Right hindlimb (tissue), 1 donor: ENCODE results near the gene UGP2.
"Not testable (repeated sequence)": the region's sequence is repeated elsewhere in the genome, so short reads cannot be mapped to it uniquely, and the experiment has no call there.

Experiments used
- DNase-seq: peaks from one replicate; pipeline ENCODE4 v3.0.0-alpha.2; 2018

Gene UGP2

DNA sequence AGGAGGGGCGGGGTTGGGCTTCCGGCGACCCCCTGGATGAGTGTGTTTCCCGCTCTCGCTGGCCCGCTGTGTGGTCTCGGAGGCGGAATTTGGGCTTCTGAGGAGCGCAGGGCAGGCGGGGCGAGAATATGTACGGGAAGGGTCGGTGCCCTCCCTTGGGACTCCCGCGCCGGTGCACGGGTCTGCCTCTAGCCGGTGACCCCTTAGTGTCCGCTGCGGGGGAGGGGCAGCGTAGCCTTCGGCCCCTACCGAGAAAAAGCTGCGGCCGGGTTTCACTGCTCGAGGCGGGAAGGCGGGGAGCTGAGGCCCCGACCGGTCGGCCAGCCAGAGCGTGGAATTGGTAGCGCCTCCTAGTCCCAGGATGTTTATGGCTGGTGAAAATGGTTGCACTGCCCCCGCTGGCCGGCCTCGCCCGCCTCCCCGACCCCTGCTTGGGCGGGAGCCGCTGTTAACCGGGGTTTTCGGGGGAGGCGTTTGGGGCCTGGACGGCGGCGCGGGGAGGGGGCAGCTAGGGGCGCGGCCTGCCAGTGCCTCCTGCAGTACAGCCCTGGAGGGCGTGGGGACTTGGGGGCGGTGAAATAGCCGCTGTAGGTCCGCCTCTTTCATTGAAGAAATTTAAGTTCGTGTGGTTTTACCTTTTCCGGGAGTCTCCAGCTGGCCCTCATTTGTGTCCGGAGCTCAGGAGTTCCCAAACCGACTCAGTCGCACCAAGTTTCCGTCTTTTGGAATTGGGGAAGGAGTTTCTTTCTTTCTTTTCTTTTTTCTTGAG is at the start of gene UGP2:
TSS of gene UGP2 (plus strand) at position 643 of the 769 bp plus-strand sequence. CDS start 290 bp downstream, outside the sequence.
- DNase-seq: peak; percentile 97

DNA sequence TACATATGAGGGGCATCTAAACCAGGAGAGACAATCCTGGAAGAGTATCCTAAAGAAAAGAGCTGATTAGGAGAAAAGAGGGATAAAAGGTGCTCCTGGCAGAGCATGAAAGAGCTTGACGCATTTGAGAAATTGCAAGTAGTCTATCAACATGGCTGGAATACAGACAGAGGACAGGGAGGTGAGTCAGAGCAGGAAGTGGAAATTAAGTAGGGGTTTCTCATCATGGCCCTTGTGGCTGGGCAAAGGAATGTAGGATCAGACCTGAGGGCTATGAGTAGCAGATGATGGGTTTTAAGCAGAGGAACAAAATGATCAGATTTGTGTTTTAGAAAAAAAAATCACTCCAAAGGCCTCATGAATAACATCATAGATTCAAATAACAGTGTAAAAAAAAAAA is 49.2 kb upstream of the UGP2 start:
- DNase-seq: no peak

DNA sequence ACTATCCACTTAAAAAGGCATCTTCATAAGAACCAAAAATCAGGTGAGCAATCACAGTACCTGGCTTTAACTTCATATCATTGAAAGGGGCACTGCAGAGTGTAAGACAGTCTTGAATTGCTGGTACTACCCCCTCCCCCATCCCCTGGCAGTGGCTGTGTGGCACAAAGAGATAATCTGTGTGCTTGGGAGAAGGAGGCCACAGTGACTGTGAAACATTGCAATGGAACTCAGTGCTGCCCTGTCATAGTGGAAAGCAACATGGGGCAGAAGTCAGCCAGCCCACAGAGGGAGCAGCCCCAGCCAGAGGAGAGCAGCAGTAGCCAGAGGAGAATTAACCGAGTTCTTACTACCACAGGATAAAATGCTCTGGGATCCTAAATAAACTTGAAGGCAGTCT is 45.3 kb upstream of the UGP2 start:
- no peak for DNase-seq

GRCh38 chr2:63796796-63797195 is 44.9 kb upstream of the UGP2 start:
- no peak for DNase-seq

GRCh38 chr2:63801455-63801854 is 40.2 kb upstream of the UGP2 start:
- no peak for DNase-seq

DNA sequence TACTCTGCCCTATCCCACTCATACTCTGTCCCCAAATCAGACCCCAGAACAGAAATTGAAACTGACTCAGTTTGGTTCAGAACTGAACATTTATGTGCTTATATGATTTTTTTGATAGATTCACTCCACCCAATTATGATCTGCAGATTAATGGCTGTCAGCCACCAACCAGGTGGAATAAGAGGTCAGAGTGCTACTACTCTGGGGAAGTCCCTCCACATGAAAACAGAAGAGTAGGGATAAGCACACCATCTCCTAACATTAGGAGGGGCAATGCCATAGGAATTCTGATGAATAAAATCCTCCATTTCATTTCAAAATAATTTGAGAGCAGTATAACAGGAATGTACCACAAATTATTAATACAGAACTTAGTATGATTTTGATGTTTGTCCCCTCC is 36.3 kb upstream of the UGP2 start:
- DNase-seq: no peak

- not testable (repeated sequence) for DNase-seq
Observed at GRCh38 chr2:63808036-63808435, 33.7 kb upstream of the UGP2 start.

GRCh38 chr2:63808911-63809310 is 32.8 kb upstream of the UGP2 start:
- not testable (repeated sequence) for DNase-seq

DNA sequence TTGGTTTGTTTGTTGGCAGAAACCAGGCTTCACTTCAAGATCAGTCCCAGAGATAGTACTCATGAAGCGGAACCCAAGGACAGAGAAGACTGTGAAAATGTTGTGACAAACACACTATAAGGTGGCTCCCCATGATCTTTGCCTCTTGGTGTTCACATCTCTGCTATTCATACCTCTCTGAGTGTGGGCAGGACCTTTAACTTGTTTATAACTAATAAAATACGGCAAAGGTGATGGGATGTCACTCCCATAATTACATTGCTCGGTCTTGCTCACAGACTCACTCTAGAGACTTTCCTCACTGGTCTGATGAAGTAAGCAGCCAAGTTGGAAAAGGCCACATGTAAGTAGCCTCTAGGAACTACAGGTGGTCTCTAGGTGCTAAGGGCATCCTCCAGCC is 30.6 kb upstream of the UGP2 start:
- no peak for DNase-seq

DNA sequence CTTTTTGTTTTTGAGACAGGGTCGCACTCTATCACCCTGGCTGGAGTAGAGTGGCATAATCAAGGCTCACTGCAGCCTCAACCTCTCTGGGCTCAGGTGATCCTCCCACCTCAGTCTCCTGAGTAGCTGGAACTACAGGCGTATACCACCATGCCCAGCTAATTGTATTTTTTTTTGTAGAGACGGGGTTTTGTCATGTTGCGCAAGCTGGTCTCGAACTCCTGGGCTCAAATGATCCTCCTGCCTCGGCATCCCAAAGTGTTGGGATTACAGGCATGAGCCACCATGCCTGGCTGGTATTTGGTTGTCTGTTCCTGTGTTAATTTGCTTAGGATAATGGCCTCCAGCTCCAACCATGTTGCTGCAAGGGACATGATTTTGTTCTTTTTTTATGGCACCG is 29.8 kb upstream of the UGP2 start:
- DNase-seq: not testable (repeated sequence)

GRCh38 chr2:63814114-63814513 is 27.6 kb upstream of the UGP2 start:
- no peak for DNase-seq

GRCh38 chr2:63817382-63817781 is 24.3 kb upstream of the UGP2 start:
- DNase-seq: no peak

DNA sequence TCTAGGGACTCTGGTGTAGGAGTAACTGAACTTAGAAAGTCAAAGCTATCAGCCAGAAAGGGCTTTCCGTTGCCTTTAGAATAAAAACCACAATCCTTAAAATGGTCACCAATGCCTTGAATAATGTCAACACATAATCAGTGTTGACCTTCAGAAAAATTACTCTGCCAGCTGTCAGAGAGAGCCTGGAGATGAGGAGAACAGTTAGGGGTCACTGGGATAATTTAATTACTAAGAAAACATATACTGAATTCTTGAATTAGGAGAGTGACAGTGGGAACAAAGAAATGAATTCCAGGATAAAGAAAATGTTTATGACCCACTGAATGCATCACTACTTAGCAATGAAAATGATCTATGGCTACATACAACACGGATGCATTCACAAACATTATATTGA is 23.4 kb upstream of the UGP2 start:
- DNase-seq: no peak

DNA sequence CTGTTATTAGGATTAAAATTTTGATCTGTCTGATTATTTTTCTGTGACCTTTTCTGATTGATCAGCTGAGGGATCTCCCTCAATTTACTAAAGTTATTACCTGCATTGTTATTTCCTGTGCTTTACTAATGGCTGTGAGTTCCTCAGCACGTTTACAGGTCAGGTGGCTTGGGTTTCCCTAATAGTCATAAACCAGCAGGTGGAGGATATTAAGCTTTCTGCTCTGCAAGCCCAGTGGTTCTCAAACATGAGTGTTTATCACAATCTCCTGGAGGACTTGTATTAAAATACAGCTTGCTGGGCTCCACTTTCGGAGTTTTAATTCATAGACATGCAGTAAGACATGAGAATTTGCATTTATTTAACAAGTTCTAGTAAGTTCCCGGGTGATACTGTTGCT is 22.4 kb upstream of the UGP2 start:
- DNase-seq: no peak

GRCh38 chr2:63819765-63820717 is 21.7 kb upstream of the UGP2 start:
- DNase-seq: peak; percentile 49

GRCh38 chr2:63820969-63821368 is 20.7 kb upstream of the UGP2 start:
- no peak for DNase-seq

DNA sequence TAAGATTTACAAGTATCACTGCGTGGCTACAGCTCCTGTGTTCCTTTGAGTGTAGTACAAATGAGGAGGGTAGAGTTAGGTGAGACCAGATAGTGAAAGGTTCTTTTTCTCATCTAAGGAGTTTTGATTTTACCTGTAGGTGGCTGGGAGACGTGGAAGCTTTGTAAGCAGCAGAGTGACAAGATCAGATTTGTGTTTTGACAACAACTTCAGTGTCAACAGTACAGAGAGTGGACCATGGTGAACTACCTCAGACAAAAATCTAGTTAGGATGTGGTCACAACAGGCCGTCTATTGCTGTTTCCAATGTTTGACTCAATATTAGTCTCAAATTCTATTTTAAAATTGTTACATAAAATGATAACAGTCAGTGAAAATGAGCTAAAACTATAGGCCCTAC is 20.3 kb upstream of the UGP2 start:
- DNase-seq: no peak

DNA sequence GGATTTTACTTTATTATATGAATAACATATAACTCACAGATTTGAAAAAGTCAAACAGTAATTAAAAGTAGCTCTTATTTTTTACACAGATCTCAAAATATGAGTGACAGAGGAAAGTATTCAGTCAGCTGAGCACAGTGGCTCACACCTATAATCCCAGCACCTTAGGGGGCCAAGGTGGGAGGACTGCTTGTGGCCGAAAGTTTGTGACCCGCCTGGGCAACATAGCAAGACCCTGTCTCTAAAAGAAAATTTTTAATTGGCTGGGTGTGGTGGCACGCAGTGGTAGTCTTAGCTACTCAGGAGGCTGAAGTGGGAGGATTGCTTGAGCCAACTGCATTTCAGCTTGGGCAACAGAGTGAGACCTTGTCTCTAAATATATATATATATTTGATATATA is 19.2 kb upstream of the UGP2 start:
- DNase-seq: no peak

- DNase-seq: no peak
Observed at GRCh38 chr2:63827749-63828148, 13.9 kb upstream of the UGP2 start.

- no peak for DNase-seq
Observed at GRCh38 chr2:63831176-63831575, 10.5 kb upstream of the UGP2 start.

DNA sequence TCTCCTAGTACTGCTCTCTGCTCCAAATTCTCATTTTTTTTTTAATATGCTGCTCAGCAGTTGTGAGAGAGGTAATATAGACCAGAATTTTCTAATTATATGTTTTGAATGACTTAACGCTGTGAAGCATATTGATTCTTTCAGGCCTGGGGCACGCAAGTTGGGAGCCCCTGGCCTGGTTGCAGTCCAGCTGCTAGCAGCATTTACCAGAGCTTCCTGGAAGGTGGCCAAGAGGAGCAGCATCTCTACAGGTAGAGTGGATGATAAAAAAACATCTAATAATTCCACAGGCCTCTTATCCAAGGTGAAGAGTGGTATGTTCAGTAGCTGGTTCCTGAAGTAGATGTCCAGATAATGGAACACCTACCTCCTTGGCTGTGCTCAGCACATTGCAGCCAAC is 7.3 kb upstream of the UGP2 start:
- DNase-seq: no peak

DNA sequence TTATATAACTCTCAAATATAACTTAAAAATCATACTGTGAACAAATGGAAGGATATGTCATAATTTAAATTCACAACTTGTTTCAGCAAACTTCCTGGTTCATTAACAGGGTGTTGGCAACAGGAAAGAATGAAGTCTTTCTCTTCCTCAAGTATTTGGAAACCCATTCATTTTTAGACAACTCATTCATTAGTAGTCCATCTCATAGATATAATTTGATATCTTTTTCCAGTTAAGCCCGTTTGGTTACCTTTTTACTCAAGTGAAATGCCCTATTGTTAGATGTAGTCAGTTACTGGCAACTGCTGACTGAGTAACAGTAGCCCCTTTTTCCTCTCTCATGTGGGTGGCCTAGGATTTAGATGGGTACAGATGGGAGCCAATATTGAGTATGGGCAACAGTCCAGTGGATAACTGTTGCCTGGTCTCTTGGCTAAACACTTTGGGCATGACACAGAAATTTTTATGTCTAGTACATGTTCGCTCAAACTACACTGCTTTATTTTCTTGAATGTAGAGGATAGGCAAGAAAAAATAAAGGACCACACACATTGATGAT is 4.6 kb upstream of the UGP2 start:
- DNase-seq: no peak

GRCh38 chr2:63840081-63840784 is 1.5 kb upstream of the UGP2 start:
- DNase-seq: no peak
